ENCODE results near the gene C20orf204. TPM values are rescaled to one million over a fixed set of nuclear protein-coding genes. Genes with fewer than 3 reads are reported as not detected.

C20orf204 gene
- total and polyA plus RNA-seq, 9 of the 15 experiments (the other 6 are each of a cell fraction or from before 2014, with no cell fraction given), result 0.11 to 1.1 (median 0.36) TPM; not detected in 2

DNA sequence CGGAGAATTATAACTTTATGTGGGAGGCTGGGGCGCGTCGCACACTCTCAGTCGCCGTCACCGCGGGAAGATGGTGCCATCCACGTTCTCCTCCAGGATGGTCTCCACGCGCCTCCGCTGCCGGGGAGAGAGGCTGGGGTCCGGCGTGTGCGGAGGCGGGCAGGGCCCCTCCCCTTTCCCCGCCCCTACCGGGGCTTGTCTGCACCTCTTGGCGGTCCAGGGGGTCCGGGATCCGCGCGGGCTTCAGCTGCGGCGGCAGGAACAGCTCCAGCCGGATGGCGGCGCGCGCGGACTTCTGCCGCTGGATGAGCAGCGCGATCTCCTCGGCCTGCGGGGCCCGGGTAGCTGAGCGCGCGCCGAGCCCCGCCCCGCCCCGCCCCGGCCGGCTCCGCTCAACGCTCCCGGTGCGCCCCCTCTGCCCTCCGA is 47.4 kb downstream of the C20orf204 start (continued):
- TF ChIP-seq MEF2A (IDR thresholded peaks at IDR 0.05; ENCODE audit: control insufficient read depth, low read depth, low read length), result no peak
- TF ChIP-seq CXXC5 (CRISPR knock-in tag; IDR thresholded peaks at IDR 0.05), result peak; percentile 66
- TF ChIP-seq, protein P1, sequence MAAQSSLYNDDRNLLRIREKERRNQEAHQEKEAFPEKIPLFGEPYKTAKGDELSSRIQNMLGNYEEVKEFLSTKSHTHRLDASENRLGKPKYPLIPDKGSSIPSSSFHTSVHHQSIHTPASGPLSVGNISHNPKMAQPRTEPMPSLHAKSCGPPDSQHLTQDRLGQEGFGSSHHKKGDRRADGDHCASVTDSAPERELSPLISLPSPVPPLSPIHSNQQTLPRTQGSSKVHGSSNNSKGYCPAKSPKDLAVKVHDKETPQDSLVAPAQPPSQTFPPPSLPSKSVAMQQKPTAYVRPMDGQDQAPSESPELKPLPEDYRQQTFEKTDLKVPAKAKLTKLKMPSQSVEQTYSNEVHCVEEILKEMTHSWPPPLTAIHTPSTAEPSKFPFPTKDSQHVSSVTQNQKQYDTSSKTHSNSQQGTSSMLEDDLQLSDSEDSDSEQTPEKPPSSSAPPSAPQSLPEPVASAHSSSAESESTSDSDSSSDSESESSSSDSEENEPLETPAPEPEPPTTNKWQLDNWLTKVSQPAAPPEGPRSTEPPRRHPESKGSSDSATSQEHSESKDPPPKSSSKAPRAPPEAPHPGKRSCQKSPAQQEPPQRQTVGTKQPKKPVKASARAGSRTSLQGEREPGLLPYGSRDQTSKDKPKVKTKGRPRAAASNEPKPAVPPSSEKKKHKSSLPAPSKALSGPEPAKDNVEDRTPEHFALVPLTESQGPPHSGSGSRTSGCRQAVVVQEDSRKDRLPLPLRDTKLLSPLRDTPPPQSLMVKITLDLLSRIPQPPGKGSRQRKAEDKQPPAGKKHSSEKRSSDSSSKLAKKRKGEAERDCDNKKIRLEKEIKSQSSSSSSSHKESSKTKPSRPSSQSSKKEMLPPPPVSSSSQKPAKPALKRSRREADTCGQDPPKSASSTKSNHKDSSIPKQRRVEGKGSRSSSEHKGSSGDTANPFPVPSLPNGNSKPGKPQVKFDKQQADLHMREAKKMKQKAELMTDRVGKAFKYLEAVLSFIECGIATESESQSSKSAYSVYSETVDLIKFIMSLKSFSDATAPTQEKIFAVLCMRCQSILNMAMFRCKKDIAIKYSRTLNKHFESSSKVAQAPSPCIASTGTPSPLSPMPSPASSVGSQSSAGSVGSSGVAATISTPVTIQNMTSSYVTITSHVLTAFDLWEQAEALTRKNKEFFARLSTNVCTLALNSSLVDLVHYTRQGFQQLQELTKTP (IDR thresholded peaks at IDR 0.05; ENCODE audit: low read depth in 1 of 2, partially characterized antibody in 2 of 2), result no peak
- no peak for TF ChIP-seq ZNF121 (CRISPR knock-in tag; conservative IDR thresholded peaks at IDR 0.05)
- no peak for TF ChIP-seq IRF2 (CRISPR knock-in tag; IDR thresholded peaks at IDR 0.05)
- TF ChIP-seq CBX2 (IDR thresholded peaks at IDR 0.05; ENCODE audit: insufficient read depth, low read length, poor library complexity, severe bottlenecking), result no peak
- TF ChIP-seq ZNF79 (CRISPR knock-in tag; IDR thresholded peaks at IDR 0.05; ENCODE audit: low read depth), result no peak
- peak; percentile 50 to 75; a peak in 3 of 4 replicates for TF ChIP-seq MAZ (CRISPR knock-in tag; conservative IDR thresholded peaks at IDR 0.05 in 1 of 2, IDR thresholded peaks at IDR 0.05 in 1 of 2)
- no peak for TF ChIP-seq PCBP2 (IDR thresholded peaks at IDR 0.05; ENCODE audit: low read depth, low read length, poor library complexity, severe bottlenecking)
- 0 out of 2 replicates have a peak, but pooled peaks have one; percentile 46 for TF ChIP-seq SMC3 (conservative IDR thresholded peaks at IDR 0.05; ENCODE audit: insufficient read depth, low read depth, low read length)
- TF ChIP-seq, protein P2, sequence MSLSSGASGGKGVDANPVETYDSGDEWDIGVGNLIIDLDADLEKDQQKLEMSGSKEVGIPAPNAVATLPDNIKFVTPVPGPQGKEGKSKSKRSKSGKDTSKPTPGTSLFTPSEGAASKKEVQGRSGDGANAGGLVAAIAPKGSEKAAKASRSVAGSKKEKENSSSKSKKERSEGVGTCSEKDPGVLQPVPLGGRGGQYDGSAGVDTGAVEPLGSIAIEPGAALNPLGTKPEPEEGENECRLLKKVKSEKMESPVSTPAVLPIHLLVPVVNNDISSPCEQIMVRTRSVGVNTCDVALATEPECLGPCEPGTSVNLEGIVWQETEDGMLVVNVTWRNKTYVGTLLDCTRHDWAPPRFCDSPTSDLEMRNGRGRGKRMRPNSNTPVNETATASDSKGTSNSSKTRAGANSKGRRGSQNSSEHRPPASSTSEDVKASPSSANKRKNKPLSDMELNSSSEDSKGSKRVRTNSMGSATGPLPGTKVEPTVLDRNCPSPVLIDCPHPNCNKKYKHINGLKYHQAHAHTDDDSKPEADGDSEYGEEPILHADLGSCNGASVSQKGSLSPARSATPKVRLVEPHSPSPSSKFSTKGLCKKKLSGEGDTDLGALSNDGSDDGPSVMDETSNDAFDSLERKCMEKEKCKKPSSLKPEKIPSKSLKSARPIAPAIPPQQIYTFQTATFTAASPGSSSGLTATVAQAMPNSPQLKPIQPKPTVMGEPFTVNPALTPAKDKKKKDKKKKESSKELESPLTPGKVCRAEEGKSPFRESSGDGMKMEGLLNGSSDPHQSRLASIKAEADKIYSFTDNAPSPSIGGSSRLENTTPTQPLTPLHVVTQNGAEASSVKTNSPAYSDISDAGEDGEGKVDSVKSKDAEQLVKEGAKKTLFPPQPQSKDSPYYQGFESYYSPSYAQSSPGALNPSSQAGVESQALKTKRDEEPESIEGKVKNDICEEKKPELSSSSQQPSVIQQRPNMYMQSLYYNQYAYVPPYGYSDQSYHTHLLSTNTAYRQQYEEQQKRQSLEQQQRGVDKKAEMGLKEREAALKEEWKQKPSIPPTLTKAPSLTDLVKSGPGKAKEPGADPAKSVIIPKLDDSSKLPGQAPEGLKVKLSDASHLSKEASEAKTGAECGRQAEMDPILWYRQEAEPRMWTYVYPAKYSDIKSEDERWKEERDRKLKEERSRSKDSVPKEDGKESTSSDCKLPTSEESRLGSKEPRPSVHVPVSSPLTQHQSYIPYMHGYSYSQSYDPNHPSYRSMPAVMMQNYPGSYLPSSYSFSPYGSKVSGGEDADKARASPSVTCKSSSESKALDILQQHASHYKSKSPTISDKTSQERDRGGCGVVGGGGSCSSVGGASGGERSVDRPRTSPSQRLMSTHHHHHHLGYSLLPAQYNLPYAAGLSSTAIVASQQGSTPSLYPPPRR (CRISPR knock-in tag; IDR thresholded peaks at IDR 0.05; ENCODE audit: borderline replicate concordance), result no peak
- TF ChIP-seq FOXM1 (IDR thresholded peaks at IDR 0.05; ENCODE audit: low read depth), result no peak
- no peak for TF ChIP-seq FOXM1 (CRISPR knock-in tag; IDR thresholded peaks at IDR 0.05; ENCODE audit: low read depth)
- TF ChIP-seq, protein P3, sequence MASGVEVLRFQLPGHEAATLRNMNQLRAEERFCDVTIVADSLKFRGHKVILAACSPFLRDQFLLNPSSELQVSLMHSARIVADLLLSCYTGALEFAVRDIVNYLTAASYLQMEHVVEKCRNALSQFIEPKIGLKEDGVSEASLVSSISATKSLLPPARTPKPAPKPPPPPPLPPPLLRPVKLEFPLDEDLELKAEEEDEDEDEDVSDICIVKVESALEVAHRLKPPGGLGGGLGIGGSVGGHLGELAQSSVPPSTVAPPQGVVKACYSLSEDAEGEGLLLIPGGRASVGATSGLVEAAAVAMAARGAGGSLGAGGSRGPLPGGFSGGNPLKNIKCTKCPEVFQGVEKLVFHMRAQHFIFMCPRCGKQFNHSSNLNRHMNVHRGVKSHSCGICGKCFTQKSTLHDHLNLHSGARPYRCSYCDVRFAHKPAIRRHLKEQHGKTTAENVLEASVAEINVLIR (CRISPR knock-in tag; IDR thresholded peaks at IDR 0.05), result no peak
- 0 out of 2 replicates have a peak, but pooled peaks have one; percentile 16 for TF ChIP-seq ZNF431 (CRISPR knock-in tag; IDR thresholded peaks at IDR 0.05)
- peak; percentile 40 for TF ChIP-seq HMGN3 (IDR thresholded peaks at IDR 0.05; ENCODE audit: borderline replicate concordance, extremely low read depth, insufficient read length, low read depth, low read length)
- no peak for TF ChIP-seq STAT5A (IDR thresholded peaks at IDR 0.05; ENCODE audit: borderline replicate concordance, low read length)
- TF ChIP-seq ZNF324 (CRISPR knock-in tag; IDR thresholded peaks at IDR 0.05), result no peak
